Activated gamma-delta T cell (primary cell): ENCODE measurements around the gene IGF2BP2.
"Not testable (repeated sequence)": the region's sequence is repeated elsewhere in the genome, so short reads cannot be mapped to it uniquely, and the experiment has no call there.

ENCODE experiments used
- DNase-seq: peaks from one replicate; lab custom pipeline; 2025; lab: John Stamatoyannopoulos, UW

Gene IGF2BP2

DNA sequence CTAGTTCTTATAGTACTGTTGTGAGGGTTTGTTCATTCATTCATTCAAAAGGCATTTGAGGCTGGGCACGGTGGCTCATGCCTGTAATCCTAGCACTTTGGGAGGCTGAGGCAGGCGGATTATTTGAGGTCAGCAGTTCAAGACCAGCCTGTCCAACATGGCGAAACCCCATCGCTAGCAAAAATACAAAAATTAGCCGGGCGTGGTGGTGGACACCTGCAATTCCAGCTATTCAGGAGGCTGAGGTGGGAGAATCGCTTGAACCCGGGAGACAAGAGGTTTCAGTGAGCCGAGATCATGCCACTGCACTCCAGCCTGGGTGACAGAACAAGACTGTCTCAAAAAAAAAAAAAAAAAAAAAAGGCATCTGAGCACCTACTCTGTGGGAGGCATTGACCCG is 163.5 kb downstream of the IGF2BP2 start:
- not testable (repeated sequence) for DNase-seq

DNA sequence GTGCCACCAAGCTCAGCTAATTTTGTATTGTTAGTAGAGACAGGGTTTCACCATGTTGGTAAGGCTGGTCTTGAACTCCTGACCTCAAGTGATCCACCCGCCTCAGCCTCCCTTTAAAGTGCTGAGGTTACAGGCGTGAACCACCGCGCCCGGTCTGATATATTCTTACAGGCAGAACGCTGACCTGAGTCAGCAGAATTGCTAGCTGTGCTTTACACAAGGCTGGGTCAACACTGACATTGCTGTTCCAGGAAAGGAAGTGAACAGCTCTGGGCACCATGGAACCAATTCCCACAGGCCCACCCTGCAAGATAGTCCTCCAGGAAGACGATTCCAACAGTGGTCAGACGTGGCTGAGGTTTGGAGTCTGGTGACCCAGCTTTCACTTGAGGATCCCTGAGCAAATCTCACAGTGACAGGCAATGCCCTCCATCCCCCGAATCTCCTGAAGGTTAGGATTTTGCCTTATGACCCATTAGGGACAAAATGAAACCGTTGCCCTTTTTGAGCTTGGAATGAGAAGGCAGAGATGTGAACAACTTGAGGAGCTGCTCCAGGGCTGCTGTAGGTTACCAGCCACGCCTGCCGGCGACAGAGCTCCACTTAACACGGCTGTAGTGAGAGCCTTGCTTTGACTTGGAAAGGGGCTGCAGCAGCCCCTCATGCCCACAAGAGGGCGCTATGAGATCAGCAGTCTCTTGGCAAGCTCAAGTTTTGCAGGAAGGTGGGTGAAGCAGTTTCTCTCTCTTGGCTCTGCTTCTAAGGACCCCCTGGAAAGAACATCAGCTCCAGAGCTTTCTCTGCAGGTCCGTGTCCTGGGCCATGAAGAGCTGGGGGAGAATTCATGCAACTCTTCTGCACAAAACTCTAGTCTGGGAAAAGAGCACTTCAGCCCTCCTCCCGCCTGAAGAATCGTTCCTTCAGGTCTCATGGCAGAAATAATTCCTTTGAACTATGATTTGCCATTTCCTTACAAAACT is 164.6 kb downstream of the IGF2BP2 start:
- no peak for DNase-seq

DNA sequence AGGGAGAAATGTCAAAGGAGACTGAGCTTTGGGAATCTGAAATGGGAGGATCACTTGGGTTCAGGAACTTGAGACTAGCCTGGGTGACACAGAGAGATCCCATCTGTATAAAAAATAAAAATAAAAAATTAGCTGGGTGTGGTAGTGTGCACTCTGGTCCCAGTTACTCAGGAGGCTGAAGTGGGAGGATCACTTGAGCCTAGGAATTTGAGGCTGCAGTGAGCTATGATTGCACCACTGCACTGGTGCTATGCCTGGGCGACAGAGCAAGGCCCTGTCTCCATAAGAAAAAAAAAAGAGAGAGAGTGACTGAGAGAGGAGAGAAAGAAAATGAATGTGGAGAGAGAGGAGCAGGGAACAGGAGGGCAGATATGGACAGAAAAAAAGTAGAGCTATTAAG is 165.9 kb downstream of the IGF2BP2 start:
- DNase-seq: no peak

DNA sequence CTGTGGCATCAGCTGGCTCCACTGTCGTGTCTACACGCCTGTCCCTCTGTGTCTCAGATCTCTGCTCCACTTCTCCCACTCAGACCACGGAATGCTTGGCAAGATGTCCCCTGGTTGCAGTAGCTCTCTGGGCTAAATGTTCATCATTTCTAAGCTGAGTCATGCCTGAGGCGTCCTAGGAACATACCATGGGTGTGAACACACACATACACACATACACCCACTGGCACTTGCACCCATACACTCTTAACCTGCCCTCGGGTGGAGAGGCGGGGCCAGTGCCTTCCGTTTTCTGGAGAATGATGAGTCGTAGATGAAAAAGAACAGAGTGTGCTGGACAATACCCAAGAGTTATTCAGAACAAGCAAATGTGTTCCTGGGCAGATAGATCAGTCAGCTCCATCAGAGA is 166.3 kb downstream of the IGF2BP2 start:
- DNase-seq: no peak

DNA sequence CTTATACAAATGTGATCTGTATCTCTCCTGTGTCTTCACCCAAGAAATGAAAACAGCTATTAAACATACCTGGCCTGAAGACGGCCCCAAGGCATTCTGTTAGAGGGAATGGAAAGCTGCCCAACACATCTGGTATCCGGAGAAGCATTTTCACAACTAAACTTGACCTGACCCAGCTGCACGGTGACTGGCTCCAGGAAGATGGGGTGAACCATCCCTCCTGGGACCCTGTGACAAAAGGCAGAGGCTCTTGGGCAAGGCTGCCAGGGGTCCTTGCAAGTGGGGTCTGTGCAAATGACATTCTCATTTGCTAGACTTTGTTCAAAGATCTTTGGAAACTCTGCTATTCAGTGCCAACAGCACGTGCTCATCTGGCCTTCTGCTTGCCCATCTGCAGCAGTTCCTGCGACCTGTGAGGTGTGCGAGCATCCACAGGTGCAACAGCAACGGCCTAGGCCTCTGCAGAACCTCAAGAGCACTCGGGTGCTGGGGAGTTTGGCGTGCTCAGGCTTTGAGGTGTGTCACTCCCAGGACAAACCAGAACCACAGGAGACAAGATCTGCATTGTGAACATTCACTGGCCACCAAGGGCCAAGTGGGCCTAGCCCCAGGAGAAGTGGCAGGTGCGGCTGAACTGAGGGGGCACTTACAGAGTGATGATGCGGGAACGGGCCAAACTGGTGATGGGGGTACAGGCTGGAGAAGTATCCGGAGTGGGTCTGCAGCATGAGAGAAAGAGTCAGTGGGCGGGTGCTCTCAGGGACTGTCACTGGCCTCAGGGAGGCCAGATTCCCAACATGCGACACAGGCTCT is 166.9 kb downstream of the IGF2BP2 start:
- DNase-seq: no peak

DNA sequence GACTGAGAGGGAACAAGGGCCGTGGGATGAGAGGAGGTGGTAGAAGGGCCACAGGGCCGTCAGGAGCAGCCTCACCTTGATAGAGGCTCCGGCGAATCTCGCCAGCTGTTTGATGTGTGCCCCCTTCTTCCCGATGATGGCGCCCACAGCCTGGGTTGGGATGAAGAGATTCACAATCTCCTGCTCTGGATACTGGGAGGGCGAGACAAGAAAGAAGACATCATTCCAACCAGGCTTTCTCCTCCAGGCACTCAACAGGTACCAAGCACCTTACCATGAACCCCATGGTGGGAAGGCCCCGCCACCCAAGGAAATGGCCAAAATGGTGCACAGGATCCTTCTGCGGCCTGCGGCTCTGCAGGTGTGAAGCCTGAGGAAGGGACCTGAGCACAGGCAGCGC is 167.6 kb downstream of the IGF2BP2 start:
- DNase-seq: no peak

DNA sequence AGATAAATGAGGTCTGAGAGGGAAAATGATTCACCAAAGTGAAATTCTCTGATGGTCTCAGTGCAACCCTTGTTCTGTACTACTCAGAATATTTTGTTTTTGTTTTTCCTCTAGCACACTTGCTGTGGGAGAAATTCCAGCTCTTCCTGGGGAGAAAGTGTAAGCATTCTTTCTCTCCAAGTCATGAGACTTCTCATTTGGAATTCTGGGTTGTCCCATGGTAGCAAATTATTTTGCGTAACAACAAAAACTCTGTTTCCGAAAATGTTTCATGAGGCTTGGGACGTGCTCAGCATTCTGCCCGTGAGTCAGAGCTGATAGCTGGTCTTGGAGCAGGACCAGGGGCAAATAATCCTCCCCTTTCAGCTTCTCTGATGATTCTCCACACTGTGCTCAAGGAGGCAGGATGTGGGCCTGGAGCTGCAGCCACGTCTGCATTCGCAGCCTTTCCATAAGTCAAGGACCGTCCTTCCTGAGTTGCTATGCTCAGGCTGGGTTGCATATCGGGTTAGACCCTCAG is 168.5 kb downstream of the IGF2BP2 start:
- no peak for DNase-seq

DNA sequence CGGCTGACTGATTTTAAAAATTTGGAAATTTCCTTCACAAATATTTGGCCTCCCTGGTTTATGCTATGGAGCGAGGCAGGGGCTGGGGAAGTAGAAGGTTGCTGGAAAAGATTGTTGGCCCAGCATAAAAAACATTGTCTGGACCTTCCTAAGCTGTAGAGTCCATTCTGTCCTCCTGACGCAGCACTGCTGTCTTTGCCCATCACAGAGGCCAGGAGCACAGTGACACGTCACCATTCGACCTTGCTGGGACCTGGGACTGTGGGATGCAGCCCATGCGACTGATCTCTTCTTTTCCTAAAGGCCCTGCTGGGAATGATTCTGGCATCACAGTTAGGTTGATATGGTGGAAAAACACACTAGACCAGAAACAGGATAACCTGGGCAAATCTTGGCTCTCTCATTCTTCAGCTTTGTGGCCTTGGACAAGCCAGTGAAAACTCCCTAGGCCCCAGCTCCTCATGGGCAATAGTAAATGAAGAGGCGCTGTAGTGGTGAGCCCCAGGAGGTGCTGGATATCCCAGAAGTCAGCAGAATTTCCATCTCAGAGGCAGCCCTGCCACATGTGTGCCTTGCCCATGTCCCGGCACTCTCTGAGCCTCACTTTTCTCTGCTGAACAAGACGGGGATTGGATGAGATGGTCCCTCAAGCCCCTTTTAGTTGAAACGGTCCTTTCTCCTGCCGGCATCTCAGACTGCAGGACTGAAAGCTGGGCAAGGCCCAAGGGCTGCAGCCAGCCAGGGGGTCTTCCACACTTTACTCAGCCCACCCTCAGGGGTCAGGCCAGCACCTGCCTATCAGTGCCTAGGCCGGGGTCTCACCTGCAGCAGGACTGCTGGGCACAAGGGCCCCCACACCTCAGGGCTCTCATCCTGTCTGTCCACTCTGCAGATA is 169.2 kb downstream of the IGF2BP2 start:
- DNase-seq: no peak

DNA sequence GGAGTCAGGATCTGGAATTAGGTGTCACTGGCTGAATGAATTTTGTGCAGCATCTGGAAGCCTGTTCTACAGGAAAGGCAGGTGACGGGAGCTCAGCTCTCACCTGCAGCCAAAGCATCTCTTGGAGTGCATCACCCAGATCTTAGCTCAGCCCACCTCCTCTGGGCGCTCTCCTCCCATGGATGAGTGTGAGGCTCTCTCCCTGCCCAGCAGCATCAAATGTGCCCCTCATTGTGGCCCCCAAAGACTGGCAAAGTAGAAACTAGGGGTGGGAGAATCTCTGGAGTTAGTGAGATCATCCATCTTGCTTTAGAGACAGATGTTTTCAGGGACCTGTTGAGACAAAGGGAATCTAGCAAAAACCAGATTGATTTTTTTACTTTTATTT is 170.1 kb downstream of the IGF2BP2 start:
- DNase-seq: no peak

DNA sequence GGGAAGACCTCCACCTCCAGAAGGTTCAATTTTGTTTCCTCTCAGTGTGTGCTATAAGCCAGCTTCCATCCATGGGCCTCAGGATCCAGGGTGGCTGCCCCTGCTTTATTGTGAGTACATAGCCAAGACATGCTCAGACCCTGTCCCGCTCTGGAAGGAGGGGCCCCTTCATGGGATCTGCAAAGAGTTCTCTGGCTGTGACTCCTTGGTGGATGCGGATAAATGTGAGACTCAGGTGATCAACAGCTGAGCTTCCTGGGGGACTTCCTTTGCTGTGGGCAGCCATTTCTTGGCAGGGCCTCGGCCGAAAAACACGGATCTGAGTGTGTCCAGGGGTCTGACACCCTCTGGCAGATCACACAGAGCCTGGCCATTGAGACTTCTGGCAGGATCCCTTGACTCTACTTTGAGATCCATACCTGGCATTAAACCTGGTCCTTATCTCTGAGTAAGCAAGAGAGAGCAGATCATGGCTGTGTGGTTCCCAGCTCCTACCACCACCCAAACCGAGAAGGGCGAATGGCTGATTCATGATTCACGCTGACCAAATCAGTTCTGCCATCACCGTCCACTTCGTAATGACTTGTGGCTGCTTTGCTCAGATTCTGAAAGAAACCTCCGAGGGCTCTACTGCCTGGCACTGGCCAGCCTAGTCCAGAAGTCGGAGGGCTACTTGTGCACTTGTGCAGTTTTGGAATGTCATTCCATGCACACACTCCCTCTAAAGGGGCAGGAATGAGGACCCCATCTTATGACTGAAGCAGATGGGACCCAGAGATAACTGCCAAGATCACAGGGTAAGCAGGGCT is 170.7 kb downstream of the IGF2BP2 start:
- DNase-seq: no peak

DNA sequence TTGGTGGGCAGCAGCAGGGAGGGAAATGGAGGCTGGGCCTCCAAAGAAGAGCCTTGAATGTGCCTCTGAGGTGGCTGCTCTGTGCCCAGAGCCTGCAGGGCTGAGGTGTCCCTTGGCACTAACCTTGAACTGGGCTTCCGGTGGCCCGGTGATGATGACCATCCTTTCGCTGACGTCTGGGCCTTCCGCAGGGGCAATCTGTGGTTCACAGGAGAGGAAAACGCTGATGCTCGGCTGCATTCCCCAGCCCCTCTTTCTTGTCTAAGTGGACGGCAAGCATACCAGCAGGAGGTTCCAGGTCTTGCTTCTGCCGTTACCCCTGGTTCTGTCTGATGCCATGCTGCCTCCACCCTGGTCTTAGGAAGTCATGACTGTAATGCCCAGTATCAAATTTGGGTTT is 172.9 kb downstream of the IGF2BP2 start:
- DNase-seq: no peak

DNA sequence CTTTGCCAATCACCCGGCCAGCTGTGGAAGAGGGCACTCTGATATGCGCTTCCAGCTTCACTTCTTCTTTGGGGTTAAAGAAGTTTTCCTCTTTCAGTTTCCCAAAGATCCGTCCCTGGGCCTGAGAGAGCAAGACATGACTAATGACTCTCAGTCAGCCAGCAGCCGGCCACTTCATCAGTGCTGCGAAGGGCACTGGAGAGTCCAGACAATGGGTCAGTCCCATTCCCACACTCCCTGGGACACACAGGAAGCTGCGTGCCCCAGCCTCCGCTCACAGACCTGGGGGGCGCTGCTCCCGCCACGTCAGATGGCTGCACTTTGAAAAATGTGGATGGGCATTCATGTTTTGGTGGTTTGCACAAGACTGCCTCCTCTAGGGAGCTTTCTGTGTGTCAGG is 175.4 kb downstream of the IGF2BP2 start:
- DNase-seq: no peak

DNA sequence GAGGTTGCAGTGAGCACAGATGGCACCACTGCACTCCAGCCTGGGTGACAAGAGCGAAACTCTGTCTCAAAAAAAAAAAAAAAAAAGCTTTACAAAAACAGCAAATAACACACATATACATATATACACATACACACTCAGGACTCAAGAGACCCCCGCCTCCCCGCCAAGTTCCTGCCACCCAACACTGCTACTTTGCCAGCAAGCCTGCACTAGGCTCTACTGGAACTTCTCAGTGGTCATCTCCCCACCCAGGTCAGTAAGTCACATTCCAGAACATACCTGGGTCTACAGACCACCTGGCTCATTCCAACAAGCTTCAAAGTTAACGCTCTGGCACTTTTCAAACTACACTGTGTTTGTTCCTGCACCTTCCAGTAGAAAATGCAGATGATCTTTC is 176.4 kb downstream of the IGF2BP2 start:
- no peak for DNase-seq

DNA sequence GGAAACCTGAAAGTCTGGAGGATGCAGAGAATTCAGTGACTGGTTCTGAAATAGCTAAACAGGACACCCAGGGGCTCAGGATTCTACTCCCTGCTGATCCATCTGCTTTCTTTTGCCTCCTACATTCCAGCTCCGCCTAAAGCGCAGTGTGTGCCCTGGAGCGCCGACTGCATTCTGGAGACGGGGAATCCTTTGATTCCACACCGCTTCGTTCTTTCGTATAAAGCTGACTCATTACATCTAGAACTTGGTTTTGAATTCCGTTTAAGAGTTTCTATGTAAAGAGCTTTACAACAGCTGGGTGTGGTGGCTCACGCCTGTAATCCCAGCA is 177.0 kb downstream of the IGF2BP2 start:
- no peak for DNase-seq

DNA sequence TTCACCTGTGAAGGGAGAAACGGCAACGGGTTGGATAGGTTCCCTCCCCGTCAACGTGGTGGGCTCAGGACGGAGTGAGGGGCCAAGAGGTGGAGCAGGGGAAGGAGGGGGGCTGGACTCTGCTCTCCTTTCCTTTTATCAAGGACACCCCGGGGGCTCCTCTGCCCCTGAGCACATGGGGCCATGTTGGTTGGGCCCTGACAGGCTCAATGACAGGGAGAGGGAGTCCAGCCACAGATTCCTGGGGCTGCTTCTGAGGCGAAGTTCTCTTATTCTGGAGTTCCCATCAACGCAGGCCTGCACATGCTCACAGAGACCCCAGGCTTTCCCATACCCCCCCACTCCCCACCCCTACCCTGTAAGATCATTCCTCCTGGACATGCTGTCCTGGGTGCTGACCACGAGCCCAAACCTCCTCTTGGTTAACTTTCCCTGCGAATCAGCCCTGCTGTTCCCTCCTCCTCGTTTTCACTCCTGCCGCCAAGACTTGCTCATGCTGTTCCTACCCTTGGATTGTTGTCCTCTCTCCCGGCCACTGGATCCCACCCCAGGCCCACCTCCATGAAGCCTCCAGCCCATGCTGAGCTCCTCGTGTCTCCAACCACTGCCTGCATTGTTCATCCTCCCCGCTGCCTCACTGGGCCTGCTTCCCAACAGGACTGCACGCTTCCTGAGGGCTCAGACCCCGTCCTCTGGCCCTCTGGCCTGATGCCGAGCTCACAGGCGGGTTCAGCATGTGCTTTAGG is 177.5 kb downstream of the IGF2BP2 start:
- no peak for DNase-seq

DNA sequence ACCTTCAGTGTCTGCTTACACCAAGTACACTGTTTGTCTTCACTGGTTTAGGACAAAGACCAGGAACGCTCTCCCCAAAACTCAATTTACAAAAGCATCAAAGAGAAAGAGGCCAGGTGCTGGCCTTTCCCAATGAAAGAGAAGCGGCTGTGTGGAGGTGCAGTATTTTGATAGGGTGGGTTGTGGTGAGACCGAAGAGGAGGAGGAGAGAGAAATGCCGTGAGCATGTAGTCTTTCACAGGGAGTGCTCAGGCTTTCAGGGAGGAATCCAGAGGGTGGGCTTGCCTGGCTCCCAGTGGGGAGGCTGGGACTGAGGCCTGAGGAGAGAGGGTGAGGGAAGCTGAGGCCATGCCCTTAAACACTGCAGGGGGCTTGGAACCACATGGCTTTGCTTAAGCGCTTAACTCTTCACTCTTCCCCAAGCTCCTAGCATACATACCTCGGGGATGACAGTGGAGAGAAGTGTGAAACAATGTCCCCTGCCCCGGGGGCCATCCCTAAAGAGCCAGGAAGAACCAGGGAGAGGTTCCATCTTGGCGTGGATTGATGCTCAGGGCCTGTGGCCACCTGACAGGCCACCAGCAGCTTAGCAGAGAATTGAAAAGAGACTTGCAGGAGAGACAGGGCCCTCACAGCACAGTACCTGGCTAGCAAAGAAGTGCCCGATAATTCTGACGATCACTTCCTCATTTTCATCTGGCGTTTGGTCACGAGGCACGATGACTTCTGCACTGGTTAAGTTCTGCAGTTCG is 178.3 kb downstream of the IGF2BP2 start:
- DNase-seq: no peak

DNA sequence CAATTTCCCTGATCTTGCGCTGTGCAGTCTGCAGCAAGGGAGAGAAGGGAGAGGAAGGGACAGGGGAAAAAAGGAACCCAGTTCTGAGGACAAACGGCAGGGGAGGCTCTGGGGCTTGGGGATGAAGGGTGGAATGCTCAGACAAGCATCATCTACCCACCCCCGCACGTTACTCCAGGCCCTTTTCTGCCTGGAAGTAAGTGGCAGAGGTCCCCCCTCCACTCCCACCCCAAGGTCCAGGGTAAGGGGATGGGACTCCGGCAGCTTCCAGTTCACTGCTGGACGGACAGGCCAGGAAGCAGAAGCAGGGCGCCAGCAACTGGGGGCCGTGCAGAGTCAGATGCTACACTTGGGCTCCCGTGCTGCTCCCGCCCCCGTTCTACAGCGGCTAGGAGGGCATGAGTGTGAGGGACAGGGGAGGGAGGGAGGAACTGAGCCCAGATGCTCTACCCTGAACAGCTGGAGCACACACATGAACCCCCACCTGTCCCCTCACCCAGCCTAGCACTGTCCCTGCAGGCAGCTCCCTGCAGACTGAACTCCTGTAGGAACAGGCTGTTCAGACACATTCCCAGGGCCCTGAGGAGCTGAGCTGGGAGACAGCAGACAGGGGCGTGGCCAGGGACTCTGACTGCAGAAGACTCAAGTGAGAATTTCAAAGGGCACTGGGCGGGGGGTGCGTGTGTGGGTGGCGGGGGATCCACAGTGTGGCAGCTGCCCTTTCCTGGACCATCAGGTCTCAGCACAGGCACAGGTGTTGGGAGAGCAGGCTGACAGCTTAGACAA is 179.1 kb downstream of the IGF2BP2 start:
- no peak for DNase-seq

DNA sequence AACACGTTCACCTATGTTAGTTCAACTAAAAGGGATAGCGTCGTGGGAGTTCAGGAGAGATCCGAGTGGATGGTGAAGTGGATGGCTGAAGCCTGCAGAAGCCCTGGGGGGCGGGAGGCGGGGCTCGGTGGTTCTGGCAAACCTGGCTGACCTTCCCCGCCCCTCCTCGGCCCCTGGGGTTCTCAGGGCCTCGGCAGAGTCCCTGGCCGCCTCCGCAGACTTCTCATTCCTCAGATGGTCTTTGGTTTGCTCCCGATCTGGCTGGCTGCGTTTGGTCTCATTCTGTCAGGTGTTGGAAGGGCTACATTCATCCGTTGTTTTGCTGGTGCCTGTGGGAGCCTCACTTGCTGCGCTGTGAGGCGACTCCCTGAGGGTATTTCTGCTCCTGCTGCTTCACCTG is 179.7 kb downstream of the IGF2BP2 start:
- DNase-seq: not testable (repeated sequence)

DNA sequence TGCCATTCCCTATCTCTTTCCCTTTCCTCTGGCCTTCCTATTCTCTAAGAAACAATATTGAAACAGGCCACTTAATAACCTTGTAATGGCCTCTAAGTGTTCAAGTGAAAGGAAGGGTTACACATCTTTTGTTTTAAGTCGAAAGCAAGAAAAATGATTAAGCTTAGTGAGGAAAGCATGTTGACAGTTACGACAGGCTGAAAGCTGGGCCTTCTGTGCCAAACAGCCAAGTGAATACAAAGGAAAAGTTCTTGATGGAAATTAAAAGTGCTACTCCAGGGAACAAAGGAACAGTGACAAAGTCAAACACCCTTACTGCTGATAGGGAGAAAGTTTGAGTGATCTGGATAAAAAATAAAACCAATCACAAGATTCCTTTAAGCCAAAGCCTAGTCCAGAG is 184.5 kb downstream of the IGF2BP2 start:
- no peak for DNase-seq
